ENCODE measurements around the gene NDUFB11.
A peak's percentile ranks its signal among the peaks of the same experiment; 100 is the strongest.

NDUFB11 gene

DNA sequence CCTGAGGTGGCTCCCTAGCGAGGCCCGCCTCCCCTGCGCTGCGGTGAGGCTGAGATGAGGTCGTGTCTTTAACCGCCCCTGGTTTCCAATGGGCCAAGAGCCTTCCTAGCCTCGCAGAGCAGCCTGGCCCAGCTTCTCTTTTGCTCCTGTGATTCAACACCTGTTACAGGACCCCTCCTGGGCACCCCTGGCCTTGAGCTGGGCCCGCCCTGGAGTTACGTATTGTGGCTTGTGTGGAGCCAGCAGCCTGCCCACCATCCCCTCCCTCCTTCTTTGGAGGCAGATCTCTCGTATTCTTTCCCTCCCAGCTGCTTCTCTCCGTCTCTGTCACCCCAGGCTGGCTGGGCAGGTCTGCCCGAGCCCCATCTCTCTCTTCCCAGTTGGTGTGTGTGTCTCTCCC lies 29.9 kb upstream of the NDUFB11 start:
- no peak for DNase-seq

DNA sequence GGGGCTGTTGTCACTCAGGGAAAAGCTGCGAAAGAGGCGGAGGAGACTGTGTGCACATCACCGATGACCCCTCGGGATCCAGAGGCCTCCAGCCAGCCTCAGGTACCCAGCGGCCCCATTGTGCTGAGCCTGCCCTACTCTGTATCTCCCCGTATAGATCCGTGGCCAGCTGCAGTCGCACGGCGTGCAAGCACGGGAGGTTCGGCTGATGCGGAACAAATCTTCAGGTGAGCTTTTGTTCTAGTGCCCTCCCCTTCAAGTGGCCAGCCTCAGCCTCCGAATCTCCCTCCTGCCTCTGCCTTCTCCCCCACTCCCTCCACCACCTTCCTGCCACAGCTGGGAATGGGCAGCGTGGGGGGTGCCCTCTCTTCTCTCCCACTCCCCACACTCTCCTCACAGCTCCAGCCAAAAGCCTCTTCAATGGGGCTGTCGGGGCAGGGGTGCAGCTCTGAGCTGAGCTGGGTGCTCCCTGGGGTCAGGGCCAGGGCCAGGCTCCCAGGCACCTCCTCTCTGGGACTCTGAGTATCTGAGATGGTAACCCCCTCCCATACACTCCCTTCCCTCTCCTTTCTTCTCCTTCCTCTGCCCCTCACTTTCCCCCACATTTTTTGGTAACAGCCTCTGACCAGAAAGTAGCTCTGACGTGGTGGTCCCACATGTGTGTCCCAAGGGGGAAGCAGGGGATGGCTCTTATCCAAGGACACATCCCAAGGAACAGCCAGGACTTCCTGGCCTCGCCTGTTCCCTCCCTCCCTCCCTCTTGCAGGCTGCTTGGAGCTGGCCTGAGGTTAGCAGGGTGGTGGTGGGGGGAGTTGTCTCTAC lies 28.7 kb upstream of the NDUFB11 start:
- DNase-seq: no peak

DNA sequence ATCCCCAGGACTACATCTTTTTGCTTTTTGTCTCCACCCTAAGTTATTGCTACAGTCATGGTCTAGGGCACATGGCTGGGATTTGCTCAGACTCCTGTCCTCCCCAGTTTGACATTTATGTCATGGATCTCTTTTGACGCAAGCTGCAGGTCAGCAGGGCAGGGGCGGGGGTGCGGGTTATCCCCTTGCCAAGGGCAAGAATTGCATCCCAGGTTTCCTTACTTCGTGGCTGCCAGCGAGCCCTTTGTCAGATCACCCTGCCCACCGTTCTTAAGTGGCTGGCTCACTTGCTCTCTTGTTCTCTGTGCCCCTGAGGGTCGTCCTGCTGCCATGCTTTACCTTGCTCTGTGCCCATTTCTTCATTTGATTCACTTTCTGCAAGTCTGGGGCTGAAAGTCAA lies 28.0 kb upstream of the NDUFB11 start:
- no peak for DNase-seq

DNA sequence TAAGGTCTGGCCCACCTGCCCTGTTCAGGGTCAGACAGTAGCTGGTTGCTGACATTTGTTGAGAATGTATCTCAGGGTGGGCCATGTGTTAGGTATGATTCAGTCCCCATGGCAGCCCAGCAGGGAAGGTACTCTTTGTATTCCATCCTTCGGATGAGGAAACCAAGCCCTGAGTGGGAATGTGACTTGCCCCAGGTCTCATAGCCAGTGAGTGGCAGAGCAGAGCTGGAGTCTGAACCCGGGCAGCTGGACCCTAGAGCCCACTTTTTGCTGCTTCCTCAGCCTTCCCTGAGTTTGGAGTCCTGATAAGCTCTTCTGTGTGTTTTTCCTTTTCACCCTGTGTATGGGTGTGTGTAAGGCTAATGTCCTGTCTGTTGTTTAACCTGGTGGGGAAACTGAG lies 27.5 kb upstream of the NDUFB11 start:
- DNase-seq: no peak

DNA sequence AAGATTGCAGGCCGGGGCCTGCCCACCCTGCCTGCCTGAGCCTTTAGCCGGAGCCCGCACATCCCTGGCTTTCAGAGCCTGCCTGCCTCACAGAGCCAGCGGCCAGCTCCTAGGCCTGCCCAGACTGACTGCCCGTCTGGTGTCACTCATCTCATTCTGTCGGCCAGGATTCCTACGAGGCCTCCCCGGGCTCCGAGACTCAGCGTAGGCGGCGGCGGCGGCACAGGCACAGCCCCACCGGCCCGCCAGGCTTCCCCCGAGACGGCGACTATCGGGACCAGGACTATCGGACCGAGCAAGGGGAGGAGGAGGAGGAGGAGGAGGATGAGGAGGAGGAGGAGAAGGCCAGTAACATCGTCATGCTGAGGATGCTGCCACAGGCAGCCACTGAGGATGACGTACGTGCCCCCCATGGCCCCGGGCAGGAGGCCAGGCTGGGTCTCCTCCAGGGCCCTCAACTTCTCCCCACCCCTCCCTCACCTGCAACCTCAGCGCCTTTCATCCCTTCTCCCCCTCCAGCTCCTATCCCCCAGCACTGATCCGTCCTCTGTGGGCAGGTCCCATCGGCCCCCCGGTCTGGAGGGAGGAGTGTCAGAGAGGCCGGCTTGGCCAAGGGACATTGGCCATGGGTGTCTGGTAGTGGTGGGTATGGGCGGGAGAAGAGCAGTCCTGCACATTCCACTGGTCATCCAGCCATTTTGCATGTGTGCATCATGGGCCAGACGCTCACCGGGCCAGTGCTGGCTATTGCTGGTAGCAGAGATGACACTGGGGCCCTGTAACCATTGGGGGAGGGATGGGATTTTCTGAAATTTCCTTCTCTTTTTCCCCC lies 26.6 kb upstream of the NDUFB11 start:
- no peak for DNase-seq

DNA sequence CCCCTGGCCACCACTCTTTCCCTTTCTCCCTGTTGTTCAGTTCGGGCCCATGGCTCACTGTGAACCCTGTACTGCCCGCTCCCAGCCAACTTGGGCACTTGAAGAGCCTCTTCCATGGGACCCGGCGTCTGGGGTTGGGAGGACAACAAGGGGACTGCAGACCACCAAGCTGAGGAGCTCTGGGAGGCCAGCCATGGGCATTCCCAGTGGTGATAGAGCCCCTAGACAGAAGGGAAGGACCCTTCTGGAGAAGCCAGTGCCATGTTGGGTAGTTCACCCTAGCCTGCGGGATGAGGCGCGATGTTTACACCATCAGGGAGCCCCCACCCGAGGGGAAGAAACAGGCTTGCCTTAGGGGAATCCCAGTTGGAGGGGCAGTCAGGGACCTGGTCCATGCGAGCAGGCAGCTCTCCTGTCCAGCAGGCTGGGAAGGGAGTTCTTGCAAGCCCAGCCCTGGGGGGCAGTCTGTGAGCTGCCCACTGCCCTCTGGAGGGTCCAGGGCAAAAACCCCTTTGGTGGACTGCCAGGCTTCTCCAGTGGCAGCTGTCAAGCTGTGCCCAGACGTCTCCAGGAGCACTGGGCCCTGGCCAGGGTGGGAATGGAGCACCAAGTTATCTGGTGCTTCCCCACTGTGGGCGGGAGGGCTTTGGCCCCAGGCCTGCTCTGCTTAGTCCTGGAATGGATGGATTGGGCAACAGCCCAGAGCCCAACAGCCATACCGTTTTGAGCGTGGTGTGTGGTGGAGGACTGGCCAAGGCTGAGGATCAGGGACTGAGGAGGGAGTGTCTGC lies 25.4 kb upstream of the NDUFB11 start:
- no peak for DNase-seq

DNA sequence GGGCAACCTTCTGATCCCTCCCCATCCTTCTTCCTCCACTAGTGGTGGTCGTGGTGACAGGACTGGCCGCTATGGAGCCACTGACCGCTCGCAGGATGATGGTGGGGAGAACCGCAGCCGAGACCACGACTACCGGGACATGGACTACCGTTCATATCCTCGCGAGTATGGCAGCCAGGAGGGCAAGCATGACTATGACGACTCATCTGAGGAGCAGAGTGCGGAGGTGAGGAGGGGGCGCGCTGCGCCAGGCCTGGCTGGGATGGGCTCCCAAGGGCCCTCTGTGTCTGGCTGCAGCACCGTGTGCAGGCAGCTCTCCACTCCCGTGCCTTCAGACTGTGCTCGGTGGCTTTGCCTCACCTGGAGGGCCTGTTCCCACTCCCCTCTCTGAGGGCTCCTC lies 24.8 kb upstream of the NDUFB11 start:
- no peak for DNase-seq

DNA sequence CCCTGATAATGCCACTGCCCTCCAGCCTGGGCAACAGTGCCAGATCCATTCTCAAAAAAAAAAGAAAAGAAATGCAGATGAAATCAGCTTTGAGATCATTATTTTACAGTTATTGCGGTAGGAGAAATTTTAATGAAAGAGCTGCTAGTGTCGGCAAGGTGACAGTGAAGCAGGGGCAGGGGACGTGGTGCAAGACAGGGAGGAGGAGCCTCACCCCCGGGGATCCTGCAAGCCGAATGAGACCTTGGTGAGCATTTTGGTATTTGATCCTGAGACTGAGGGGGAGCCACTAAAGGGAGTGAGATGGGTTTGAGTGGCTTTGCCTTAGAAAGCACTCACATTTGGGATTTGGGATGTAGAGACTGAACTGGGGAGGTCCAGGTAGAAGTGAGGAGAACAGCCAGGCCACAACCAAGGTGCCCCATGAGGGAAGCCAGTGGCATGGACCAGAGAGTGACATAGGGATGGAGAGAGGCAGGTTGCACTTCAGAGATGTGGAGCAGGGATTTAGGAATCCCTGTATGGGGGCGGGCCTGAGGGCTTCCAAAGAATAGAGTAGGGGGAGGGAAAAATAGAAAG lies 24.1 kb upstream of the NDUFB11 start:
- no peak for DNase-seq

DNA sequence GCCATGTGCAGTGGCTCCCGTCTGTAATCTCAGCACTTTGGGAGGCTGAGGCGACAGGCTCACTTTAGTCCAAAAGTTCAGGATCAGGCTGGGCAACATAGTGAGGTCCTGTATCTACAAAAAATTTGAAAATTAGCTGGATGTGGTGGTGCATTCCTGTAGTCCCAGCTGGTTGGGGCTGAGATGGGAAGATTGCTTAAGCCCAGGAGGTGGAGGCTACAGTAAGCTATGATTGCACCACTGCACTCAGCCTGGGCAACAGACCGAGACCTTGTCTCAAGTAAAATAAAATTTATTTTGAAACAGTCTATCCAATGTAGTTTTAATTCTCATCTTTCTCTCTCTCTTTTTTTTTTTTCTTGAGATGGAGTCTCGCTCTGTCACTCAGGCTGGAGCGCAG lies 21.6 kb upstream of the NDUFB11 start:
- no peak for DNase-seq

DNA sequence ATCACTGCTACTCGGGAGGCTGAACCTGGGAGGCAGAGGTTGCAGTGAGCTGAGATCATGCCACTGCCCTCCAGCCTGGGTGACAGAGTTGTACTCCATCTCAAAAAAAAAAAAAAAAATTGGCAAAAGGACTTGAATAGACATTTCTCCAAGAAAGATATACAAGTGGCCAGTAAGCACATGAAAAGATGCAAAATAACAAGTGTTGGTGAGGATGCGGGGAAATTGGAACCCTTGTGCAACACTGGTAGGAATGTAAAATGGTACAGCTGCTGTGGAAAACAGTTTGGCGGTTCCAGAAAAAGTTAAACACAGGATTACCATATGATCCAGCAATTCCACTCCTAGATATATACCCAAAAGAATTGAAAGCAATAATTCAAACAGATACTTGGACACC lies 19.9 kb upstream of the NDUFB11 start:
- no peak for DNase-seq

DNA sequence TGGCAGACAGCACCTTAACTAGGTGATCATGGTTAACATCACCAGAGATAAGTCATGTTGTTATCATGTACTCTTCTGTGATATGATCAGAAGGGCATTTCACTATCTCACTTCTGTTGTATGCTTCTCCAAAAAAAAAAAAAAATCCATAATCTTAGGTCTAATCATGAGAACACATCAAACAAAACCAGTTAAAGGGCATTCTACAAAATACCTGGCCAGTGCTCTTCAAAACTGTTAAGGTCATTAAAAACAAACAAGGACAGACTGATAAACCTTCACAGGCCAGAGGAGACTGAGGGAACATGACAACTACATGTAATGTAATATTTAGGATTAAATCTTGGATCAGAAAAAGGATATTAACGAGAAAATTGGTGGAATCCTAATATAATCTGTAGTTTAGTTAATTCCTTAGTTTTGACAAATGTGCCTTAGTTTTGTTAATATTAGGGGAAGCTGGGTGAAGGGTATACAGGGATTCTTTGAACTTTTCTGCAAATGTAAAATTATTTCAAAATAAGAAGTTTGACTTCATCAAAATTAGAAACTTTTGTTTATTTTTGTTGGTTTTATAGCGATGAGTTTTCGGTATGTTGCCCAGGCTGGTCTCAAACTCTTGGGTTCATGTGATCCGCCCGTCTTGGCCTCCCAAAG lies 18.6 kb upstream of the NDUFB11 start:
- no peak for DNase-seq

DNA sequence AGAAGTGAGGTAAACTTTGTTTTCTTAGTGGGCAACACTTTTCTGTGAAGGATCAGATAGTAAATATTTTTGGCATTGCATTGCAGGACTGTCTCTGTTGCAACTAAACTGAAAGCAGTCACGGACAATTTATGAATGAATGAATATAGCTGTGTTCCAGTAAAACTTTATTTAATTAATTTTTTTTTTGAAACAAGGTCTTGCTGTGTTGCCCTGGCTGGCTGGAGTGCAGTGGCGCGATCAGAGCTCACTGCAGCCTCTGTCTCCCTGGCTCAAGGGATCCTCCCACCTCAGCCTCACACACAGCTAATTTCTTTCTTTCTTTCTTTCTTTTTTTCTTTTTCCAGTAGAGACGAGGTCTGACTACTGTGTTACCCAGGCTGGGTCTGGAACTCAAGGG lies 16.3 kb upstream of the NDUFB11 start:
- no peak for DNase-seq

DNA sequence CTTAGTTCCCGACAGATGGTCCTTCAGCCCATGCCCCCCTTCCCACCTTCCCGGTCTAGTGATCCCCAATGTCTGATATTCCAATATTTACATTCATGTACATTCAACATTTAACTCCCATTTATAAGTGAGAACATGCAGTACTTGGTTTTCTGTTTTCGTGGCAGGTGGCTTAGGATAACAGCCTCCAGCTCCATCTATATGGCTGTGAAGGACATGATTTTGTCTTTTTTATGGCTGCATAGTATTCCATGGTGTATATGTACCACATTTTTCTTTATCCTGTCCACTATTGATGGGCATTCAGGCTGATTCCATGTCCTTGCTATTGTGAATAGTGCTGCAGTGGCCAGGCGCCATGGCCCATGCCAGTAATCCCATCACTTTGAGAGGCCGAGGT lies 14.3 kb upstream of the NDUFB11 start:
- DNase-seq: no peak

DNA sequence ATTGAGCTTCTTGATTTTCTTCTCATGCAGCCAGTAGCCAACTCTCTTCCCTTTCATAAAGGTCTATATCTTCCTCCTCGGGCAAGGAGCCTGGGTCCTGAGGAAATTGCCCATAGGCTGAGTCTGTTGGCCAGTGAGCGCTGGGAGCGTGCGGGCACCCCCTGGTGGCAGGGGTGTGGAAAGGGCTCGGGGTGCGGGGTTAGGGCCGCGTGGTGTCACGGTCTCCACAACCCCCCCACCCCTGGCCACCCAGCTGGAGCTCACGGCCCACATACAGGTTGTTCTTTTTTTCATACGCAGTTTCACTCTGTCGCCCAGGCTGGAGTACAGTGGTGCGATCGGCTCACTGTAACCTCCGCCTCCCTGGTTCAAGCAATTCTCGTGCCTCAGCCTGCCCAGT lies 13.6 kb upstream of the NDUFB11 start:
- no peak for DNase-seq

DNA sequence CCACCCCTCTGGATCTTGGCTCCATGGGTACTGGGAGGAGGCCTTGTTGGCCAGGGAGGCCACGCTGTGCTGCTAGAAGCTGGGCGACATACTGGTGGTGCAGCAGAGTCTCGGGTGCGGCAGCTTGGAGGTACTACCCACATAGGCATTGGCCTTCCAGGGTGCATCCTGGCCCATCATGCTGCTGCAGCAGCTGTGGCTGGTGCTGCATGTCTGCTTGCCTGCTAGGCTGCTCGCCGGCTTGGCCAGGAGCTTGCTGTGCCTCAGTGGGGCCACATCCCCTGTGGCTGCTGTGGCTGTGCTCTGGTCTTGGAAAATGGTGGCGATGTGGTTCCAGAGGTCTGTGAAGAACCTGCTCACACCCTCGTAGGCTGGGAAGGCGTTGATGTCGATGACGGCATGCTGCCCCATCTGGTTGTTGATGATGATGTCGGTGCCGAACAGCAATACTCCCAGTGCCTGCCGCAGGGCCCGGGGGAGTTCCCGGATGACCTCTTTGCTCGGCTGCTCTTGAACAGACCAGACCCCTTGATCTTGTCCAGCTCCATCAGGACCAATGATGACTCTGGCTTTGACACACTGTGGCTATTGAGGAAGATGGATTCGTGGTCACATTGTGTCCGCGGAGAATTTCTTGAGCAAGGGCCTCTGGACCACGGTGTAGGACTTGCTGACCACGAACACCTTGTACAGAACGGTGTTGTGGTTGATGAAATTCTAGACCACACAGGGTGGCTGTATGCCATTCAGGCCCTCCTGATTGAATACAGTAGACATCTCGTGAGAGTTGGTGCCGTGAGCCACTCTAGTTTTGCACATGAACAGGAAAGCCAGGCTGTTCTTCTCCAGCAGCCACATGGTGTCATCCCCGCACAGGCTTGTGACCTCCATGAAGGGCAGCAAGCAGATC lies 12.4 kb upstream of the NDUFB11 start:
- DNase-seq: no peak

DNA sequence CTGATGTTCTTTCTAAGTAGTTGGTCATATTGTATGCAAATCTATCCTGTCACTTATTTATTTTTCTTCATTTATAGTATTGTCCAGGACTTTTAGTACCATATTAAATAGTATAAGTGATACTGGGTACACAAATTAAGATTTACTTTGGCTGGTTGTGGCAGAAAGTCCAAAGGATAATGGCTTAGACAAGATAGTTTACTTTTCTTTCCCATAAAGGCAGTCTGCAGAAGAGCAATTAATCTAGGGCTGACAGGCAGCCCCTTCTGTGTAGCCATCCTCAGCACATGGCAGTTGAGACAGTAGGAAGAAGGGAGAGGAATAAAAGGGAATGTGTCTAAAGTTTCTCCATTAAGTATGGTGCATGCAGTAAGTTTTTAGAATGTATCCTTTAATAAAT lies 6.9 kb upstream of the NDUFB11 start:
- DNase-seq: no peak

DNA sequence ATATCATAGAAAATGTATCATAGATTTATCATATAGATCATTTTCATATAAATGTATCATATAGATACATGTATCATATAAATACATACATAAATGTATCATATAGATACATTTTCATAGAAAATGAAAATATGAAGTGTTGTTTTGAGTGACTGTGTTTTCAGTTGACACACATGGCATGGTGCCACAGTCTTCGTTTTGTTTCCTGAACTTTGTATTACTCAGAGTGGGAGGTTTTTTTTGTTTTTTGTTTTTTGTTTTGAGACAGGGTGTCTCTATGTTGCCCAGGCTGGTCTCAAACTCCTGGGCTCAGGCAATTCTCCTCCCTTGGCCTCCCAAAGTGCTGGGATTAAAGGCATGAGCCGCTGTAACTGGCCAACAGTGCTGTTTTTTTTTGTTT lies 4.4 kb upstream of the NDUFB11 start:
- no peak for DNase-seq

DNA sequence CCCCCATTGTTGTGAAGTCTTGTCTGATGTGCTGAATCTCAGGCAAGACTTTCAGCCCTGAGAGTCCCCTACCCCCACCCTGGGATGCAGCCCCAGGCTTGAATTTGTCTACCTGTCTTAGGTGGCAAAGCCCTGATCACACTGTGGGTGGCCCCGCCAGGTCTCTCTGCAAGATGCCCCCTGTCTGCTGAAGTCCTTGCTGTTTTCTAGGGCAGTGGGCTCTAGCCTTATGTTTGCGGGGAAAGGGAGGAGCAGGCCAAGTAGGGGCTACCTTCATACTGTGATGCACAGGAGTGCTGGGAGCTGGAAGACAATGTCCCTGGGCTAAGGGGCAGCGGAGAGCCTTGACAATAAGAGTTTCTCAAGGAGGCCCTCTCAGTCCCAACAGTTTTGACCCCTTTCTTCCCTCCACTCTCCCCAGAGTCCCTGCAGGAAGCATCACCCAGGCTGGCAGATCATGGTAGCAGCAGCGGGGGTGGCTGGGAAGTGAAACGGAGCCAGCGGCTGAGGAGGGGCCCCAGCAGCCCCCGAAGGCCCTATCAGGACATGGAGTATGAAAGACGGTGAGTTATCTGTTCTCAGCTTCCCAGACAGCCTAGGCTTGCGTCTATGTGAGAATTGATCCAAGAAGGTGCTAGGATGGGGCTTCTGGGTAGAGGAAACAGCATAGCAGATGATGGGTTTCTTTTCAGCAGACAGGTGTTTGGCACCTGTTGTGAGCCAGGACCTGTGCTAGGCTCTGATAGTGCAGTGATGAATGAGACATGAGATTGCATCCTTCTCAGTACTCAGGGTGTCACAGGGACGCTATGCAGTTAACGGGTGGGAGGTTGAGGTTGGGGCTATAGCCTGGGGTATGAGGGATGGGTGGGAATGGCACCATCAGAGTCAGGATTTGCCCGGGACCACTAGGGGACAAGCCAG lies 2.7 kb upstream of the NDUFB11 start:
- DNase-seq: no peak

DNA sequence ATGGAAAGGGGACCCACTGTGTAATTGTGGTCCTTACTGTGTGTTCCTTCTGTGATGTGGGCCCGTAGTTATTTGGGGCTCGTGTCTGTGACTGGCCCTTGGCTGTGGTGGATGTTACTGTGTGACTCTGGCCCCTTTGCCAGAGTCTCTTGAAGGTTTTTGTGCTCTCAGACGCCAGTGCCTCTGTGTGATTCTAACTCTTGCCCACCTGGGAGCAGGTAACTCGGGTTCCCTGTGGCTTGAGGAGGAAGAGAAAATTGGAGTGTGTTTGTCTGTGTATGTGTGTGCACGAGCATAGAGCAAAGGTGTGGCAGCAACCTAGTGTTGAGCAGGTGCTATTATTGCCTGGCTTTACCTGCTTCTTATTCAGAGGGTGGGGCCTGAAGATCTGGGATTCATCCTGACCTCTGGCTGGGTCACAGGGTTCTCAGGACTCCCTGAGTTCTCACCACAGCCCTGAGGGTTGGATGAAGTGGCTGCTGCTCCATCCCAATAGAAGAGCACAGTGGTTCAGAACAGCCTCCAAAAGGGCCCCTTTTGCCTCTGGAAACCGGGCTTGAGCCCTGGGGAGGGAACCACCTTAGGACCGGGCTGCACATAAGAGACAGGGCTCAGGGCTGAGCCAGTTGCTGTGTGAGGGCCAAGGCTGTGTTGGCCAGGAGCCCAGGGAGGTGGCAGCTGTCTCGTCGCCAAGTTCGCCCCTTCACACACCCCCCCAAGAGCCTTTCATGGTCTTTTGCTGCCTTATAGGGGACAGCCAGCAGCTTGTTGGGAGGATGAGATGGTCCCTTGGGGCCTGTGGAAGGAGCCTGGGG lies 1.8 kb upstream of the NDUFB11 start:
- DNase-seq: peak; percentile 24

Measured in DMS53 (cell line).